Nephron progenitor cell (in vitro differentiated cells): Measurements from ENCODE around the gene MACROD2.

ENCODE experiments used
- DNase-seq: peaks from one replicate; pipeline ENCODE4 v3.0.0; 2021
- H3K27ac Mint-ChIP-seq: 2 replicates; pipeline ENCODE4 v1.8.0; 2021; ENCODE audit warnings: mild to moderate bottlenecking, moderate library complexity, mixed read lengths
- H3K27me3 Mint-ChIP-seq: 2 replicates; pipeline ENCODE4 v1.8.0; 2021; ENCODE audit warnings: mild to moderate bottlenecking, low read depth, mixed read lengths; ENCODE audit not compliant: poor library complexity
- H3K36me3 Mint-ChIP-seq: 2 replicates; pipeline ENCODE4 v1.8.0; 2021; ENCODE audit warnings: low read depth, mixed read lengths
- H3K4me1 Mint-ChIP-seq: 2 replicates; pipeline ENCODE4 v1.8.0; 2021; ENCODE audit warnings: mixed read lengths
- H3K4me3 Mint-ChIP-seq: 2 replicates; pipeline ENCODE4 v1.8.0; 2021; ENCODE audit warnings: mild to moderate bottlenecking, moderate library complexity, mixed read lengths
- H3K9me3 Mint-ChIP-seq: 2 replicates; pipeline ENCODE4 v1.8.0; 2021; ENCODE audit warnings: mild to moderate bottlenecking, moderate library complexity, mixed read lengths
- CTCF ChIP-seq: fragments of 200-600 bp; sonication (generic); IDR thresholded peaks from 2 replicates; pipeline ENCODE4 v1.5.0; 2021; ENCODE audit warnings: antibody characterized with exemption

The MACROD2 gene

GRCh38 chr20:14375416-14375985, 380.2 kb downstream of the MACROD2 start:
- Mint-ChIP-seq H3K4me1 (peaks cover 41% of the 10 kb centered on the region), H3K27ac (peak overlapping the region; percentile 53), H3K9me3 (no peaks in the 10 kb centered on the region), H3K36me3 (no peaks in the 10 kb centered on the region), H3K4me3 (no peak overlapping the region), H3K27me3 (no peaks in the 10 kb centered on the region)
- no peak for DNase-seq
- TF ChIP-seq CTCF, result no peak

- no peaks in the 10 kb centered on the region for H3K9me3 Mint-ChIP-seq
- TF ChIP-seq CTCF, result no peak
- no peak for DNase-seq
- peaks cover 39% of the 10 kb centered on the region for H3K4me1 Mint-ChIP-seq
- H3K36me3 Mint-ChIP-seq, result no peaks in the 10 kb centered on the region
- no peaks in the 10 kb centered on the region for H3K27me3 Mint-ChIP-seq
- no peak overlapping the region for H3K4me3 Mint-ChIP-seq
- no peak overlapping the region for H3K27ac Mint-ChIP-seq
These were observed 383.0 kb downstream of the MACROD2 start for GRCh38 chr20:14378326-14378725.

- H3K27me3 Mint-ChIP-seq, result peaks cover 3% of the 10 kb centered on the region
- H3K4me3 Mint-ChIP-seq, result no peak overlapping the region
- peaks cover 8% of the 10 kb centered on the region for H3K9me3 Mint-ChIP-seq
- no peaks in the 10 kb centered on the region for H3K36me3 Mint-ChIP-seq
- H3K4me1 Mint-ChIP-seq, result peaks cover 6% of the 10 kb centered on the region
- no peak overlapping the region for H3K27ac Mint-ChIP-seq
- no peak for TF ChIP-seq CTCF
- no peak for DNase-seq
These were observed 388.0 kb downstream of the MACROD2 start for GRCh38 chr20:14383335-14383734.

DNA sequence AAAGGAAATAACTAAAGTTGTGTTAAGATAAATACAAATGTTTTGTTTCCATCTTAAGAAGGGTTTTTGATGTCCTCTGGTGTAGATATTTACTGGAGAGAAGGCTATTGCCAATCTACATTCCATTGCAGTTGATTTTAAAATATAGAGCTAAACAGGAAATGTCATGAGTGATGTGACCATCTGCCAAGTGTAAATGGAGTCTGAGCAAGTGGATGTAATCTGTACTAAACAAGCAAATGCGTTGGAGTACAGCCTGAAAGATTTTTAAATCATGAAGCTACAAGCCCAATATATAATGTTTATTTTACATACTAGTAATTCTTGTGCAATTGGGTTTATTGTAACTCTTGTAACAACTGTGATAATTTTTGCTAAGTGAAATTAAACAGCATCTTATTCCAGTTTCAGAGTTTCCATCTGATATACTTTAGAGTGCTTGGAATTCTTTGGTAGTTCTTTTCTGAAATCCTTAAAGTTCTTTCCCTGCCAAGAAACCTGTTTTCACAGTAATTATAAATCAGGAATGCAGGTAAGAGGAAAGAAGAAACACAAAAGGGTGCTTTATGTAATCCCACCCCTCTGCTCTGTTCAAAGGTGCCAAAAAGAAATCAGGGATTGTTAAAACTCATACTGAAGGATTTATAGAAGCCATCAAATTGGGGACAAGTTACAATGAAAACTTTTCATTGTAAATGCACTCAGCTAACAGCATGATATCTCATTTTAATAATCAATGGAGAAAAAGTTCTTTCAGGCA, 389.3 kb downstream of the MACROD2 start:
- no peaks in the 10 kb centered on the region for H3K36me3 Mint-ChIP-seq
- DNase-seq, result no peak
- H3K4me3 Mint-ChIP-seq, result no peak overlapping the region
- H3K4me1 Mint-ChIP-seq, result no peaks in the 10 kb centered on the region
- no peak overlapping the region for H3K27ac Mint-ChIP-seq
- peaks cover 12% of the 10 kb centered on the region for H3K9me3 Mint-ChIP-seq
- no peak for TF ChIP-seq CTCF
- peaks cover 3% of the 10 kb centered on the region for H3K27me3 Mint-ChIP-seq

GRCh38 chr20:14385176-14385740, 389.9 kb downstream of the MACROD2 start:
- no peak for TF ChIP-seq CTCF
- H3K36me3 Mint-ChIP-seq, result no peaks in the 10 kb centered on the region
- H3K27me3 Mint-ChIP-seq, result peaks cover 3% of the 10 kb centered on the region
- no peak for DNase-seq
- no peak overlapping the region for H3K27ac Mint-ChIP-seq
- H3K4me1 Mint-ChIP-seq, result no peaks in the 10 kb centered on the region
- H3K4me3 Mint-ChIP-seq, result no peak overlapping the region
- peaks cover 12% of the 10 kb centered on the region for H3K9me3 Mint-ChIP-seq
